Subcutaneous adipose tissue (tissue), 4 donors: ENCODE measurements around the gene NAA80. TPM values are rescaled to one million over a fixed set of nuclear protein-coding genes. Genes with fewer than 3 reads are reported as not detected.

ENCODE experiments used
- total RNA-seq, 4 donors: library from RNA; depleted of rRNA; stranded (reverse); fragments of >200 nt; gene quantifications; one replicate each; pipeline ENCODE4 v1.1.0, GENCODE V29; 2016
- TF ChIP-seq, protein P1 (sequence below): fragments of 450-650 bp; IDR thresholded peaks from one replicate; pipeline ENCODE4 v1.5.1; 2016; ENCODE audit warnings: low read depth, mild to moderate bottlenecking, control low read depth, antibody characterized with exemption, moderate library complexity

NAA80 gene
- total RNA-seq, 4 donors from 2014 or later: 5.2 to 10.4 (median 6.6) TPM

GRCh38 chr3:50272911-50273688 lies 26.1 kb downstream of the NAA80 start:
- TF ChIP-seq, protein P1, sequence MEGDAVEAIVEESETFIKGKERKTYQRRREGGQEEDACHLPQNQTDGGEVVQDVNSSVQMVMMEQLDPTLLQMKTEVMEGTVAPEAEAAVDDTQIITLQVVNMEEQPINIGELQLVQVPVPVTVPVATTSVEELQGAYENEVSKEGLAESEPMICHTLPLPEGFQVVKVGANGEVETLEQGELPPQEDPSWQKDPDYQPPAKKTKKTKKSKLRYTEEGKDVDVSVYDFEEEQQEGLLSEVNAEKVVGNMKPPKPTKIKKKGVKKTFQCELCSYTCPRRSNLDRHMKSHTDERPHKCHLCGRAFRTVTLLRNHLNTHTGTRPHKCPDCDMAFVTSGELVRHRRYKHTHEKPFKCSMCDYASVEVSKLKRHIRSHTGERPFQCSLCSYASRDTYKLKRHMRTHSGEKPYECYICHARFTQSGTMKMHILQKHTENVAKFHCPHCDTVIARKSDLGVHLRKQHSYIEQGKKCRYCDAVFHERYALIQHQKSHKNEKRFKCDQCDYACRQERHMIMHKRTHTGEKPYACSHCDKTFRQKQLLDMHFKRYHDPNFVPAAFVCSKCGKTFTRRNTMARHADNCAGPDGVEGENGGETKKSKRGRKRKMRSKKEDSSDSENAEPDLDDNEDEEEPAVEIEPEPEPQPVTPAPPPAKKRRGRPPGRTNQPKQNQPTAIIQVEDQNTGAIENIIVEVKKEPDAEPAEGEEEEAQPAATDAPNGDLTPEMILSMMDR: no peak

DNA sequence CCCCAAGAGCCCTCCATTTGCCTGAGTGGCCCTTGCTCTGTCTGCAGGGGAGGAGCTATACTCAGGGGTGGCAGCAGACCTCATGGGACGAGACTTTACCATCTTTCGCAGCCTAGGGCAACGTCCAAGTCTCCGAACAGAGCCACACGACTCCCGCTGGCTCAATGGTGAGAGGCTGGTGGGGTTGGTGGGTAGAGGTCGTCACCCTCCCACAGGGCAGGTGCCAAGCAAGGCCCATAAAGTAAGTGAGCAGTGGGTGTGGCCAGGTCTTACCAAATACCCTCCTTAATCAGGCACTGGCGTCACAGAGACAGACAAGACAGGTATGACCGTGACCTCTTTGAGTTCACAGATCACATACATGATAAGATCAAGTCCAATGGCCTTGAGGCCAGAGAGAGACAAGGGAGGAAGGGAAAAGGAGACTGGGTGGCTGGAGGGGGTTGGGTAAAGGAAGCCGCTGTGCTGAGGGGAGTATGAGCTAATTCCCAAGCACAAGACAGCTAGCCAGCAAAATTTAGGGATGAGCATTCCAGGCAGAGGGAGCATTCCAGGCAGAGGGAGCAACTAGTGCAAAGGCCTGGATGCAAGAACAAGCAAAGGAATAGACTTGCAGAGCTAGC lies 27.8 kb downstream of the NAA80 start:
- TF ChIP-seq, protein P1: no peak

DNA sequence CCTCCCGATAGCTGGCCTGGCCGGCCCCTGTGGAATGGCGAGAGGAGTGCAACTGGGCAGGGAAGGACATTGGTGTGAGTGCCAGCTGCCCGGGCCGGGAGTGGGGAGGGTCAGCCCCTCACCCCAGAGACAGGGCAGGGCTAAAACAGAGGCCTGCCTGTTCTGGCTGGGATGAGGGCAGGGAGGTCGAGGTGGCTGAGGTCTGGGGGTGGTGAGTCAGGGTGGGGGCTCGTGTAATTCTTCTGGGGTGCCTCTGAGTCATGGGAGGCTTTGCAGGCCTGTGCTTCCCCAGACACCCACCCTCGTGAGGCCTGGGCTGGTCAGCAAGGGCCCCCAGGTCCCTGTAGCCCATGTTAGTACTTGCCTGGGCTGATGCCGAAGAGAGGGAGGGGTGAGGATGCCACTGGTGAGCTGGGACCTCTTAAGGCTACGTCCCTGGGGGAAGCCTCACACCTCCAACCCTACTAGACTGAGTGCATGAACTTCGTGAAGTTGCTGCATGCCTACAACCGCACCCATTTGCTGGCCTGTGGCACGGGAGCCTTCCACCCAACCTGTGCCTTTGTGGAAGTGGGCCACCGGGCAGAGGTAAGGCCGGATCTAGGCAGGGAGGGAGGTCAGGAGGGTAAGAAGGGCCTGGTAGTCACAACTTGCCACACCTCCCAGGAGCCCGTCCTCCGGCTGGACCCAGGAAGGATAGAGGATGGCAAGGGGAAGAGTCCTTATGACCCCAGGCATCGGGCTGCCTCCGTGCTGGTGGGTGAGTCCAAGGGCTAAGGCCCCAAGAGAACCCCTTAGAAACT lies 28.6 kb downstream of the NAA80 start:
- TF ChIP-seq, protein P1: no peak

DNA sequence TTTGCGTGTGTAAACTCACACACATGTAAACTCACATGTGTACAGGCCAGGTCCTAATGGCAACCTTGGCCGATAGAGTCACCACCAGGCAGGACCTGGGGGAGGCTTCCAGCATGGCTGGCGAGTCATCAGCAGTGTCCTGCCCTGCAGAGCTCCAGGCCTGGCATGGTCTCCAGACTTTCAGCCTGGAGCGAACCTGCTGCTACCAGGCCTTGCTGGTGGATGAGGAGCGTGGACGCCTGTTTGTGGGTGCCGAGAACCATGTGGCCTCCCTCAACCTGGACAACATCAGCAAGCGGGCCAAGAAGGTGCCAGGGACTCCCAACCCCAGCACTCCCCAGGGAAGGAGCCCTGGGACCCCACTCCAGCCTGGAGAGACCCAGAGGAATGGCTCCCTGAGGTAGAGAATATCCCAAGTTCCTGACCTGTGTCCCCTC lies 29.2 kb downstream of the NAA80 start:
- TF ChIP-seq, protein P1: no peak

- TF ChIP-seq, protein P1: no peak
Observed at GRCh38 chr3:50269460-50269859, 29.7 kb downstream of the NAA80 start.

DNA sequence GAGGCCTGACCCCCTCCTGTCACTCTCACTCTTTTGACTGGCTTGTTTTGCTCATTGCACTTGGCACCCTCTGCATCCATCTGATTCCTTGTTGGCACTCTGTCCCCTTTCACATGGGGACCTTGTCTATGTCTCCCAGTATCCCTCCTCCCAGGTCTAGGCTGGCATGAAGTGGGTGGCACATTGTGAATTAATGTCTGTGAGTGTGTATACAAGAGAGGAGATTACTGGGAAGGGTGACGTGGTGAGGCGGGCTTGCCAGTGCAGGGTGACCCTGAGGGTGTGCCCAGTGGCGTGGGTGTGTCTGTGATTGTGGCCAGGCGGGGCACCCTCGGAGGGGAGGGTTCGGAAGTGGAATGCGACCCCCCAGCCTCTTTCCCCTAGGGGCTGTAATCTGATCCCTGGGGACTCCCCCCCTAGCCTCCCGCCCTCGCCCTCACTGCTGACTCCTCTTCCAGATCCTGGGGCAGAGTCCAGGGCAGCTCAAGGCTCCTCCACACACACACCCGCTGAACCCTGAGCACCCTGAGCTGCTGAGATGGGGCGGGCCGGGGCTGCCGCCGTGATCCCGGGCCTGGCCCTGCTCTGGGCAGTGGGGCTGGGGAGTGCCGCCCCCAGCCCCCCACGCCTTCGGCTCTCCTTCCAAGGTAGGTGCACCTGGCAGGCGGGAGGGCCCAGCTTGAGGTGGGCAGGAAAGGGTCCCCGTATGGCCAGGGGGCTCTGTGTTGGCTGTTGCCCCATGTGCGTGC lies 30.3 kb downstream of the NAA80 start, which contains the start of gene SEMA3B:
TSS of gene SEMA3B (plus strand) at position 445 of the 749 bp plus-strand sequence. CDS start at position 539, 94 bp downstream.
- TF ChIP-seq, protein P1: no peak
